ENCODE measurements around the gene FKBP15.
A peak's percentile ranks its signal among the peaks of the same experiment; 100 is the strongest.
"Not testable (repeated sequence)": the region's sequence is repeated elsewhere in the genome, so short reads cannot be mapped to it uniquely, and the experiment has no call there.

FKBP15 gene, protein sequence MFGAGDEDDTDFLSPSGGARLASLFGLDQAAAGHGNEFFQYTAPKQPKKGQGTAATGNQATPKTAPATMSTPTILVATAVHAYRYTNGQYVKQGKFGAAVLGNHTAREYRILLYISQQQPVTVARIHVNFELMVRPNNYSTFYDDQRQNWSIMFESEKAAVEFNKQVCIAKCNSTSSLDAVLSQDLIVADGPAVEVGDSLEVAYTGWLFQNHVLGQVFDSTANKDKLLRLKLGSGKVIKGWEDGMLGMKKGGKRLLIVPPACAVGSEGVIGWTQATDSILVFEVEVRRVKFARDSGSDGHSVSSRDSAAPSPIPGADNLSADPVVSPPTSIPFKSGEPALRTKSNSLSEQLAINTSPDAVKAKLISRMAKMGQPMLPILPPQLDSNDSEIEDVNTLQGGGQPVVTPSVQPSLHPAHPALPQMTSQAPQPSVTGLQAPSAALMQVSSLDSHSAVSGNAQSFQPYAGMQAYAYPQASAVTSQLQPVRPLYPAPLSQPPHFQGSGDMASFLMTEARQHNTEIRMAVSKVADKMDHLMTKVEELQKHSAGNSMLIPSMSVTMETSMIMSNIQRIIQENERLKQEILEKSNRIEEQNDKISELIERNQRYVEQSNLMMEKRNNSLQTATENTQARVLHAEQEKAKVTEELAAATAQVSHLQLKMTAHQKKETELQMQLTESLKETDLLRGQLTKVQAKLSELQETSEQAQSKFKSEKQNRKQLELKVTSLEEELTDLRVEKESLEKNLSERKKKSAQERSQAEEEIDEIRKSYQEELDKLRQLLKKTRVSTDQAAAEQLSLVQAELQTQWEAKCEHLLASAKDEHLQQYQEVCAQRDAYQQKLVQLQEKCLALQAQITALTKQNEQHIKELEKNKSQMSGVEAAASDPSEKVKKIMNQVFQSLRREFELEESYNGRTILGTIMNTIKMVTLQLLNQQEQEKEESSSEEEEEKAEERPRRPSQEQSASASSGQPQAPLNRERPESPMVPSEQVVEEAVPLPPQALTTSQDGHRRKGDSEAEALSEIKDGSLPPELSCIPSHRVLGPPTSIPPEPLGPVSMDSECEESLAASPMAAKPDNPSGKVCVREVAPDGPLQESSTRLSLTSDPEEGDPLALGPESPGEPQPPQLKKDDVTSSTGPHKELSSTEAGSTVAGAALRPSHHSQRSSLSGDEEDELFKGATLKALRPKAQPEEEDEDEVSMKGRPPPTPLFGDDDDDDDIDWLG

DNA sequence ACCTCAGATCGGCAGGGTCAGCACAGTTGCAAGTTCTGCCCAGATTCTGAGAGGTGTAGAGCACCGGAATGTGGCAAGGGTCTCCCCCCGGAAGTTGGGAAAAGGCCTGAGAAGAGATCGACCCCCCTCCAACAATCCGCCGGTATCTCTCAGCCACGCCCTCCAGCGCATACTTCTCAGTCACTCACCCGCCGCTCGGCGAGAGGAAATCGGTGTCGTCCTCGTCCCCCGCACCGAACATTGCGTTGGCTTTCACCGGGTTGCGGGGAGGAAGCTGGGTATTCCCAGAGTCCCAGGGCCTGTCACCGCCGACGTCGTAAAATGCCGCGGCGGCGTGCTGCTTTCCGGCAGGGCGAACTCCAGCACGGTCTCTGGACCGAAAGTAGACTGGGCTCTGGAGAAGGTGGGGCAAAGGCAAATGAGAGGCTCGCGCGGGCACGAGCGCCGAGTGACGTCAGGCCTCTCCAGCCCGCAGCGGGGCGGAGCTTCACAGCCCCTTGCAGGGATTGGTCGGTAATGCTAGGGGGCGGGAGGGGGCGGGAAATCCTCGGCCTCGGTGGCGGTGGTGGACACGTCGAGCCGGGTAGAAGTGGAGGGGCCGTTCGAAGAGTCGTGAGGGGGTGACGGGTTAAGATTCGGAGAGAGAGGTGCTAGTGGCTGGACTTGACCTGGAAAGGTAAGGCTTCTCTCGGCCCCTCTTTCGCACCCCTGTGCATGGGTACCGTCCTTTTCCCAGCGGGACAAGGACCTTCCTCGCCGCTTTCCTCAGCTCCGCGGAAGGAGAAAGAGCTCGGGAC, at the start of gene FKBP15, which contains the start of gene SLC31A1:
TSS of gene FKBP15 (minus strand) at position 275 of the 797 bp plus-strand sequence. CDS start at position 241, 34 bp downstream.
TSS of gene SLC31A1 (plus strand) at position 542 of the 797 bp plus-strand sequence. CDS start 34,605 bp downstream, outside the sequence.
- peak; percentile 97 for DNase-seq (ENCODE audit: low spot score)

DNA sequence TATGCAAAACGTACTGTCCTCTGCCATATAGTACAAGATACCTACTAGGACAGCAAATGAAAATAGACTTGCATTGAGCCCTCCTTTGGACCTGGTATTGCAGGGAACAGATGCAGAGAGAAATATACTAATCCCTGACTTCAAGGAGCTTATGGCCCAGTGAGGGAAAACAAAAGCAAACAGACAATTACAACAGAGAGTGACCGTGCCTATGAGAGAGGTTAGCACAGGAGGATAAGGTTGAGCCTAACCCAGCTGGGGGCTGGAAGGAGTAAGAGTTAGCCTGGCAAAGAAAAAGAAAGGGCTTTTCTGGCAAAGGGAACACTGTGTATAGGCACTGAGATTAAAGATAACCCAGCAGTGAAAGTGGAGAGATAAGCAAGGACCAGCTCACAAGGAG, 48.8 kb upstream of the FKBP15 start:
- no peak for DNase-seq (ENCODE audit: low spot score)

DNA sequence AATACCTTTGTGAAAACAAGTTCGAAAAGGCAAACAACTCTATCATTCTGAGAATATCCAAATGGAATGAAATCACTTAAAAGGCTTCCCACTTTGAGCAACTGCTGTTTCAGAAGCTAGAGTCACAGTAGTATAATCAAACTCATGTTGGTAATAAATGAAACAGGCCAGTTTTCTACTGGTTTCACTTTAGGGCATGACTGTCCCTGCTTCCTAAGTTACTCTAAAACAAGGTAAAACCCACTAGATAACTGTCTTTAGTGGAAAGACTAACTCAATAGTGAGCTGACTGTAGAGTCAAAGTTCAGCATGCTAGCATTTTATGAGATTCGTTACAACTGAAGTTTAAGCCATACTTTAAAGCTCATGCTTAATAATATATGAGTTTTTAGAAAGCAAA, 48.3 kb upstream of the FKBP15 start:
- no peak for DNase-seq (ENCODE audit: low spot score)

DNA sequence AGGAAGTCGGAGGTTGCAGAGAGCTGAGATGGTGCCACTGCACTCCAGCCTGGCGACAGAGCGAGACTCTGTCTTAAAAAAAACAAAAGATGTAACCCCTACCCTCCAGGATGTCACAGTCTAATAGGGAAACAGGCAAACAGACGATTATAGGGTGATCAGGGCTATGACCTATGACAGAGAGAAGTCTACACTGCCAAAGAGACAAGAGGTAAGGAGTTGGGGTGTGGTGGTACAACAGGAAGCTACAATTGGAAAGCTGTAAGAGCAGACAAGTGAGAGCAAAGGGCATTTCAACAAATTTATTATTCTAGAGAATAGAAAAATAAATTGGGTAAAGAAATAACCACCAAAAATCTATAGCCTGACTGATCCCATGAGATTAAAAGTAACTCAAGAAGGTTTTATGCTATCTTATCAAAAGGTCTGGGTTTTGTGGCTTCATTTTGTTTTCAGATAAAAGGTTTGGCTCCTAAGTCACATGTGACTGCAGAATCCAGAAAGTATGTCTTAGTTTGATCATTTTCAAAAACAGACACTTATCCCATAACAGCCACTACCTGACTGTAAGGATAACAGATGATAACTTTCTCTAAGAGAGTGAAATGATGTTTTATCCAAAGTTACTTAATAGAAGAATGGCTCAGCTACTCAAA, 47.0 kb upstream of the FKBP15 start:
- DNase-seq (ENCODE audit: low spot score): no peak

DNA sequence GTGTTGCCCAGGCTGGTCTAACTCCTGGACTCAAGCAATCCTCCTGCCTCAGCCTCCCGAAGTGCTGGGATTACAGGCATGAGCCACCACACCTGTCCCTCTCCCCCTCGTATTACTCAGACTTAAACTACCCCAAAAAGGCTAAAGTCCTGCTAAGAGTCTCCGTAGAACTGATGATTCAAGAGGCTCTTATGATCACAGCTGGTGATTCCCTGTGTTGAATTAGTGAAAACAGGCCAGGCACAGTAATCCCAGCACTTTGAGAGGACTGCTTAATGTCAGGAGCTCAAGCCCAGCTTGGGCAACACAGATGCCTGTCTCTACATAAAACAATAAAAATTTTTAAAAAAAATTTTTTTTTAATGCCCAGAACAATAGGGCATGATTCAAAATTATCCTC, 45.1 kb upstream of the FKBP15 start:
- no peak for DNase-seq (ENCODE audit: low spot score)

DNA sequence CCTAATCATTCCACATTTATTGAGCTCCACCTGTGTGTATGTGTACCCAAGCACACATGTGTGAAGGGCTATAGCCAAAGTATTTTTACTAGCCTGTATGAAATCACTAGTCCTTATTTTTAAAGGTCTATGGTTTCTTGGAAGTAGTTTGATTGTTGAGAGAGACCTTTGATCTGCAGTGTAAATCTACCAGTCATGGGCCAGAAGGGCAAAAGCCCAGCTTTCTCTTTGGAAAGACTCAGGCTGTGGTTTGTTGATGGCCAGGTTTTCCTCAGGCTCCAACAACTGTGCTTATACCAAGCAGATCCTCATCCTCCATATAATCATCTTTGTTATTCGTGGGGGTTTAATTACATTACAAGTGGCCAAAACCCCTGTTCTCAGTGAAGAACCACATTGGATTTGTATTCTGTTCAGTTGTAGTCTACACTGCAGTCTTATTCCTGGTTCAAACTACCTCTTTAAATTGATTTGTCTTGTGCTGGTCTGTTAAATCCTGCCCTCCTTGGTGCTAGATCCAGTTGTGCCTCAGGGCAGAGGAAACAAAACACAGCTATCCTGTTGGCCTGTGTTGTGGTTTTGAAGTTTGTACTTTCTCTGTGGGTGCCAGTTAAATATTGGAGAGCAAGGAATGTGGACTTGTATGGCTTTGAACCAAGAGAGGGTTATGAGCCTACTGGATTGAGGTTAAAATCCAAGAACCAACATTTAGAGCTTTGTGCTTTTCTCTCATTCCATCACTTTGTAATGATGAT, 41.0 kb upstream of the FKBP15 start:
- DNase-seq (ENCODE audit: low spot score): no peak

DNA sequence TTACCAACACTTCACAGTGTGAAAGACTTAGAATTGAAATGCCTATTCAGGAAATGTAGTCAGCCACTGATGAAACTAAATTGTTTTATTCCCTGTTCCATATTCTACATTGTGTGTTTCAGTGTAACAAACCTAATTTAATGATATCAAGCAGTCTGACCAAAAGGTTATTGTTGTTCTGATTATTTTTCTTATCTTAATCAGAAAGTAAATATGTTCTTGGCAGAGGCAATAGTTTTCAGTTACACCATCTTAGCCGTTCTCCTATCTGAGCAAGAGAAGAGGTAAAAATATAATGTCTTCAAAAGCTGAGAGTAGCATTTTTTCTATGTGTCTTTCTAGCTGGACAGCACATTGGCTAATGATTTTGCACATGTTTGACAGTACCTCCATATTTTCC, 37.2 kb upstream of the FKBP15 start:
- DNase-seq (ENCODE audit: low spot score): no peak

DNA sequence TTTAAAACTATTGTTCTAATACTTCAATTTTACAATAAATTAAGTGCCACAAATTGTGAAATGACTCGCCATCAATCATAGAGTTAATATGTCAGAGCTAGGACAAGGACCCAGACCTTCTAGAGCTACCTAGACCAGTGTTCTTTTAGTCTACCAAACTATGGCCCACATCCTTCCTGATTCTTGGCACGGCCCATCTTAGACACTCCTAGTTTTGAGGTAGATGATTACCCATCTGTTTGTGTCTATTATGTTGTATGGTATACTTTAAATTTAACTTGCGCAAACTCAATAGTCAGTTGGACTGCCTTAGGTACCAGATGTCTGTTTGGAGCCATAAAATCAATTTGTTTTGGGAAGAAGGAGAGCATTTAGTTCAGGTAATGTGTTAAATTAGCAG, 36.8 kb upstream of the FKBP15 start:
- DNase-seq (ENCODE audit: low spot score): no peak

DNA sequence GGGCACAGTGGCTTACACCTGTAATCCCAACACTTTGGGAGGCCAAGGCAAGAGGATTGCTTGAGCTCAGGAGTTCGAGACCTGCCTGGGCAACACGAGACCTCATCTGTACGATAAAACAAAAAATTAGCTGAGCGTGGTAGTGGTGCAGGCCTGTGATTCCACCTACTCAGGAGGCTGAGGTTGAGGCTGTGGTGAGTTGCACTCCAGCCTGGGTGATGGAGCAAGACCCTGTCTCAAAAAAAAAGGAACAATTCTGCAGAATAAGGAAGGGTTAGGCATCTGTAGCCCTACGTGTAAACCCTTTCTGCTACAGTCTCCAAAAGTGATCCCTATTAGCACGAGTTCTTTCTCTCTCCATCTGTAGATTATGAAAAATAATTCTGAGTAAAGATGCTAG, 34.4 kb upstream of the FKBP15 start:
- no peak for DNase-seq (ENCODE audit: low spot score)

DNA sequence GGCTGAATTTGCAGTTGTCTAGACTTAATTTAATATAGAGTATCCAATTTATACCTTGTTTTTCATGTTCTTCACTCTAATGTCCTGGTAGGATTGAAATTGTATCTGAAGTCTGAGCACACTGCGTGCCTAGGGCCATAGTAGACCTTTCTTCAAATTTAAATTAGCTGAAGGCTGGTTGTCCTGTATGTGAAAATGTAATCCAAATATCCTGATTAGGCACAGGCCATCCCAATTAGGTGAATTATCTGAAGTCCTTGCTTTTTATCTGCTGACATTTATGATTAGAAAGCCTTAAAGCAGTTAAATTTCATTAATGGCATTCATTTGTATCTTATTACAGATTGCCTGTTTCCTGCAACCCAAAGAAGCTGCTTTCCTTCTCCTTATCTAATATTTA, 33.9 kb upstream of the FKBP15 start:
- DNase-seq (ENCODE audit: low spot score): no peak

DNA sequence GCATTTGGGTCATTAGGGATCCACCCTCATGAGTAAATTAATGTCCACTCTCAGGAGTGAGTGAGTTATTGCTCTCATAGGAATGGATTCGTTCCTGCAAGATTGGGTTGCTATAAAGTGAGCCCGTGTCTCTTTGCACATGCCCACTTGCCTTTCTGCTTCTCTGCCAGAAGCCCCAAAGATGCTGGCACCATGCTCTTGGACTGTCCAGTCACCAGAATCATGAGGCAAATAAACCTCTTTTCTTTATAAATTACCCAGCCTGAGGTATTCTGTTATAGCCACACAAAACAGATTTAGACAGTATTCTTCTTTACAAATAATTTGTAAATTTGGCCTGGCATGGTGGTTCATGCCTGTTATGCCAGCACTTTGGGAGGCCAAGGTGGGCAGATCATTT, 29.7 kb upstream of the FKBP15 start:
- DNase-seq (ENCODE audit: low spot score): no peak

DNA sequence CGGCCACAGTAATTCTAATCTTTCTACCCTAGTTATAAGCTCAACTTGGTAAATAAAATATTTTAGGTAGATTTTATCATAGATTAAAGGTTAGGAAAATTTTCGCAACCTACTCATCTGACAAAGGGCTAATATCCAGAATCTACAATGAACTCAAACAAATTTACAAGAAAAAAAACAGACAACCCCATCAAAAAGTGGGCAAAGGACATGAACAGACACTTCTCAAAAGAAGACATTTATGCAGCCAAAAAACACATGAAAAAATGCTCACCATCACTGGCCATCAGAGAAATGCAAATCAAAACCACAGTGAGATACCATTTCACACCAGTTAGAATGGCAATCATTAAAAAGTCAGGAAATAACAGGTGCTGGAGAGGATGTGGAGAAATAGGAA, 28.6 kb upstream of the FKBP15 start:
- DNase-seq (ENCODE audit: low spot score): not testable (repeated sequence)

DNA sequence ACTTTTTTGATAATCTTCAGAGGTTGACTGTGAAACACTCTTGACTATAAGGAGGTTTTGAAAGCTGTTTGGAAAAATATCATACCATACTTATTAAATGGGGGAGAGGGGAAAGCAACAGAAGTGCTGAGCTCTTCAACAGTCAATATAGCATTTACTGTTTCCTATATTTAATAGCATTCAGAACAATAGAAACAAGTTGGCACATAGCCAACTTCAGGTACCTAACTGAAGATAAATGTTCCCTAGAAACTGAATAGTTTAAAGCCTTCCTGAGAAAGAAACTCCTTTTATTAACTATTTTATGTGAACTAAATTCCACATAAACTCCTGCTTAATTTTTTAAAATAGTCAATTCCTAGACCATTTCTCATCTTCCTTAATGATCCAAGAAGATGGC, 26.6 kb upstream of the FKBP15 start:
- no peak for DNase-seq (ENCODE audit: low spot score)

DNA sequence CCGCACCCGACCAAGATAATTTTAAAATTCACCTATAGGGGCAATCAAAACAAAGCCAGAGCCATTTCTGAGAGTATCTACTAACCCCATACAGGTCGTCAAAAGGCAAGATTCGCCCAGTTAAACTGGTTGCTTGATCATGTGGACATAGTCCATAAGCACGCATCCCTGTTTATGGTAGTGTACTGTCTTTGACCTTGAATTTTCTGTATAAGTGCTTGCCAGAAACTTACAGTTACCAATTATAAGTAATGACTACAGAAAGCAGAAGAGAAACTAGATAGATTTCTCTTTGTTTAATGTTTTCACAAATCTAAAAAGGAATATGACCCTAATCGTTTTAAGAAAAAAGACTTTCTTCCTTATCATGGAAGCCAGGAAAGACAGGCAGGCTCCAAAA, 25.9 kb upstream of the FKBP15 start:
- DNase-seq (ENCODE audit: low spot score): no peak

DNA sequence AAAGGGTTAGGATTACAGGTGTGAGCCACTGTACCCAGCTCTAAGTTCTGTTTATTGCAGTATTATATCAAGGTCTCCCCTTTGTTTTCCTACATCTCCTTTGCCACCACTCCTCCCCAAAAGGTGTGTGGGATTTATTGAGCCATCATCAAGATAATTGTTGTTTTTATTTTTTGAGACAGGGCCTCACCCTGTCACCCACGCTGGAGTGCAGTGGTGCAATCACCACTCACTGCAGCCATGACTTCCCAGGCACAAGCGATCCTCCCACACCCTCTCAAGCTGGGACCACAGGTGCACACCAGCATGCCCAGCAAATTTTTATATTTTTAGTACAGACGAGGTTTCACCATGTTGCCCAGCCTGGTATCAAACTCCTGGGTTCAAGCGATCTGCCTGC, 24.8 kb upstream of the FKBP15 start:
- no peak for DNase-seq (ENCODE audit: low spot score)

DNA sequence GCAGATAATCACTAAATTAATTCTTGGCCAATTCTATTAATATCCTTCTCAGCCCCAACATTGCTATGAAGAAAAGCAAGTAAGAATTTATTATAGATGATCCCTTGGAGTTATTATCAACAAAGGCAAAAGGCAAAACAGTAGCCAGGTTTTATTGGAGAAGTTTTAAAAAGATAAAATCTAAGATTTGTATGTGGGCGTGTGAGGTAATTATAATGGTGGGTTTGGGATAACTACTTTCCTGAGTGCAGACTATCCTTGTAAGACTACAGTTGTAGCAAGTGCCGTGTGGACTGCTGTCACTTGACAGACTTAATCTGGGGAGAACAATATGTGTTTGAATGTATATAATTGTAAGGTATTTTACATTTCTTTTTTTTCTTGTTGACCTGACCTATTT, 23.5 kb upstream of the FKBP15 start:
- DNase-seq (ENCODE audit: low spot score): no peak

DNA sequence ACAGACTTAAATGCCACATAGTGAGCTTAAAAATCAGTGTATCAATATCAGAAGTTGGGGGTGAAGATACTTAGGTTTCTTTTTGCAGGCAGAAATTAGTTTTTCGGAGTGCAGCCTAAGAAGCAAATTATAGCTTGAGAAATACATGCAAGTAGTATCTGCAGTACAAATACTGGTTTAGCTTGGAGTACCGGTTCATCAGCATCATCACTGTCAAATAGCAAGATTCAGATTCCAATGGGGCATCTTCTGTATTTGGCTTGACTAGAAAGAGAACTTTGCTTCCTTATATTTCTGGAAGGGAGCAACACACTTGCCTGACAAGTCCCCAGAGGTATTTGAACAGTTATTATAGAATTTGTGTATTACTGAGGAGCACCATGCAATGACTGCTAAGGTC, 20.1 kb upstream of the FKBP15 start:
- no peak for DNase-seq (ENCODE audit: low spot score)

DNA sequence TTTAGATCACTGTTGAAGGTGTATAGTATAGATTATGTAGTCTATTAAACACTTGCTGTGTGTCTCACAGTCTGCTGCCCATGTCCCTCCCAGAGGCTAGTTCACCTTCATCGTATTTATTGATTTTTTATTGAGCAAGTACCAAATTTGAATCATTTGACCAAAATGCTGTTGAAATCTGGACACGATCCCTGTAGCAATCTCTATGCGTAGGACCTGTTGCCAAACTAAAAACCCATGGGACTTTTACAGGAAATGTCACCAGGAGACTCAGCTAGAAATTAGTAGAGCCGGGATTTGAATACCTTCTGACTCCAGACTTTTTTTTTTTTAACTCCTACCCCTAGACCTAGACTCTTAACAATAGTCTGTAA, 17.8 kb upstream of the FKBP15 start:
- DNase-seq (ENCODE audit: low spot score): no peak

DNA sequence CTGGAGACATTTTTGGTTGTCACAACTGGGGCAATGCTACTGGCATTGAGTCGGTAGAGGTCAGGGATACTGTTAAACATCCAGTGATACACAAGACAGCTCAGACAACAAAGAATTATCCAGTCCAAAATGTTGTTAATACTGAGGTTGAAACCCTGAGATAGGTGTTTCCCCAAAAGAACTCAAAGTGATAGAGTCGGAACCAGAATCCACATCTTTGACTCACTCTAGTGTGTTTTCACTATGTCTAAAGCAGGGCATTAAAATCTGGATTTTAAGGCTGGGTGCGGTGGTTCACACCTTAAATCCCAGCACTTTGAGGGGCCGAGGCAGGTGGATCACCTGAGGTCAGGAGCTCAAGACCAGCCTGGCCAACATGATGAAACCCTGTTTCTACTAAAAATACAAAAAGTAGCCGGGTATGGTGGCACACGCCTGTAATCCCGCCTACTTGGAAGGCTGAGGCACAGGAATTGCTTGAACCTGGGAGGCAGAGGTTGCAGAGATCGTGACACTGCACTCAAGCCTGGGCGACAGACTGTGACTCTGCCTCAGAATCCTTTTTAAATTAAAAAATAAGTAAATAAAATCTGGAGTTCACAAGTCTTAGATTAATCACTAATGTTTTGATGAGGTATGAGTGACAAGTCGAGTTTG, 17.3 kb upstream of the FKBP15 start:
- DNase-seq (ENCODE audit: low spot score): no peak

DNA sequence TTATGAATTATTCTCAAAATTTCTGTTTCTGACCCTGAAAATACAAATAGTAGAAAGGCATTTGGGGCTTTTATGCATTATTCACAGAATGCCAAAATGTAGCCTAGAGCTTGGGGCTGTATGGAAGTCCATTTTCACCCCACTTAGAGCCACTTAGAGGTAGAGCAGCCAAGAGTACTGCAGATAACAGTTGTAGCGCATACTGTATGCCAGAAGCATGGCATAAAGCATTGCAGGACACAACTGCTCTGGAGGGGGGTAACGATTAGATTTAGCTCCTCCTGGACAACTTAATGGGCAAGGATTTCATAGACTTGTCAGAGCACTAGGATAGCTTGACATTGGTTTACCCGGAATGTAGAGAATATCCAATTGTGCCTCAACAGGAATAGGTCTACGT, 15.9 kb upstream of the FKBP15 start:
- no peak for DNase-seq (ENCODE audit: low spot score)
